HepG2 (cell line): ENCODE results near the gene COL18A1. TPM values are rescaled to one million over a fixed set of nuclear protein-coding genes. Genes with fewer than 3 reads are reported as not detected.

Experiments
- HIC2 ChIP-seq: sonication (generic); formaldehyde crosslinking; IDR thresholded peaks from 2 replicates; pipeline ENCODE4 v1.9.0; 2022; ENCODE audit warnings: low read depth, missing genetic modification reagents
- KDM6A ChIP-seq: IDR thresholded peaks from 2 replicates; pipeline ENCODE4 v1.6.1; 2016; ENCODE audit warnings: low read depth
- MBD4 ChIP-seq: IDR thresholded peaks from 2 replicates; pipeline ENCODE4 v1.6.1; 2012; ENCODE audit warnings: low read length, inconsistent platforms, borderline replicate concordance
- POLR2G ChIP-seq: fragments of 200-400 bp; formaldehyde crosslinking; IDR thresholded peaks from 2 replicates; pipeline ENCODE4 v1.6.1; 2018; ENCODE audit warnings: mild to moderate bottlenecking, low read depth, low read length, moderate library complexity
- SCMH1 ChIP-seq: sonication (generic); formaldehyde crosslinking; IDR thresholded peaks from 2 replicates; pipeline ENCODE4 v1.9.0; 2021; ENCODE audit warnings: missing genetic modification reagents, mild to moderate bottlenecking, borderline replicate concordance
- ZBED4 ChIP-seq: sonication (generic); formaldehyde crosslinking; IDR thresholded peaks from 2 replicates; pipeline ENCODE4 v1.4.0; 2020; ENCODE audit warnings: missing genetic modification reagents, borderline replicate concordance
- ZNF292 ChIP-seq: sonication (generic); formaldehyde crosslinking; IDR thresholded peaks from 2 replicates; pipeline ENCODE4 v1.8.1; 2022; ENCODE audit warnings: mild to moderate bottlenecking, low read depth, missing genetic modification reagents, borderline replicate concordance
- polyA plus RNA-seq, 8 experiments: library from polyadenylated mRNA; depleted of rRNA in 3 of 8; stranded (reverse) in 7 of 8; unstranded in 1 of 8; fragments of >200 nt; fragmentation: Illumina TruSeq in 4 of 8; extraction: Trizol in 4 of 8; gene quantifications; 2 replicates each; pipeline versions ENCODE4 v1.2.1 to v1.2.3, GENCODE V29; 2011 to 2016; ENCODE audit warnings: low read depth in 4 of 8, missing spikeins in 1 of 8, mixed read lengths in 1 of 8; ENCODE audit not compliant: insufficient read depth in 1 of 8
- total RNA-seq, 5 experiments: library from RNA; depleted of rRNA; stranded (reverse); fragments of >200 nt; fragmentation: Illumina TruSeq; extraction: Trizol; gene quantifications; 2 replicates each; pipeline ENCODE4 v1.2.3, GENCODE V29; 2016; ENCODE audit warnings: low read depth in 1 of 5

COL18A1 gene
- total and polyA plus RNA-seq, 2 of the 13 experiments (the other 11 are each of a cell fraction or from before 2014, with no cell fraction given), result 79.0 to 102 TPM

- no peak for TF ChIP-seq ZBED4 (CRISPR knock-in tag)
- no peak; the same call in 1 of the 2 replicates for TF ChIP-seq POLR2G
- TF ChIP-seq SCMH1 (CRISPR knock-in tag), result no peak
- TF ChIP-seq MBD4, result no peak
- TF ChIP-seq HIC2 (CRISPR knock-in tag), result no peak
- TF ChIP-seq ZNF292 (CRISPR knock-in tag), result no peak
- no peak for TF ChIP-seq KDM6A (CRISPR knock-in tag)
Measured at GRCh38 chr21:45487891-45488600, 83.1 kb downstream of the COL18A1 start (continued).
